G401 (cell line): Measurements from ENCODE around the gene VEPH1. TPM values are rescaled to one million over a fixed set of nuclear protein-coding genes. Genes with fewer than 3 reads are reported as not detected.

Experiments
- DNase-seq: peaks from one replicate; pipeline ENCODE4 v3.0.0-alpha.2; 2015; ENCODE audit warnings: low spot score
- in situ Hi-C: cut with HindIII; loops from 2 replicates; pipeline ENCODE4 v1.10.0; 2016; ENCODE audit warnings: low sequenced_read_pairs, mixed read lengths
- total RNA-seq: library from RNA; depleted of rRNA; stranded (reverse); fragments of >200 nt; shearing (Covaris generic); gene quantifications from 2 replicates; pipeline ENCODE4 v1.2.3, GENCODE V29; 2014

Gene VEPH1
- total RNA-seq, 1 experiment from 2014 or later, result 25.3 TPM

GRCh38 chr3:157409516-157409915 lies 93.7 kb downstream of the VEPH1 start:
- DNase-seq, result peak; percentile 52
- in situ Hi-C loops, result no loop called here

GRCh38 chr3:157408499-157409149 lies 94.6 kb downstream of the VEPH1 start:
- in situ Hi-C loops, result no loop called here

GRCh38 chr3:157407769-157408168 lies 95.4 kb downstream of the VEPH1 start:
- no peak for DNase-seq
- in situ Hi-C loops, result no loop called here

More at GRCh38 chr3:157408499-157409149, 94.6 kb downstream of the VEPH1 start:
- DNase-seq, result no peak

- peak; percentile 13 for DNase-seq
- in situ Hi-C loops, result no loop called here
These were observed 96.8 kb downstream of the VEPH1 start for GRCh38 chr3:157406394-157406793.

GRCh38 chr3:157405457-157405856 lies 97.8 kb downstream of the VEPH1 start:
- DNase-seq, result no peak
- in situ Hi-C loops, result no loop called here

- in situ Hi-C loops, result no loop called here
- DNase-seq, result no peak
These were observed 98.8 kb downstream of the VEPH1 start for GRCh38 chr3:157404381-157404780.

GRCh38 chr3:157398598-157398997 lies 104.6 kb downstream of the VEPH1 start:
- in situ Hi-C loops, result no loop called here

GRCh38 chr3:157394411-157394810 lies 108.8 kb downstream of the VEPH1 start:
- in situ Hi-C loops, result no loop called here

More at GRCh38 chr3:157398598-157398997, 104.6 kb downstream of the VEPH1 start:
- DNase-seq, result no peak

GRCh38 chr3:157393113-157393512 lies 110.1 kb downstream of the VEPH1 start:
- in situ Hi-C loops, result no loop called here
- no peak for DNase-seq

More at GRCh38 chr3:157394411-157394810, 108.8 kb downstream of the VEPH1 start:
- no peak for DNase-seq

- in situ Hi-C loops, result no loop called here
- no peak for DNase-seq
These were observed 111.1 kb downstream of the VEPH1 start for GRCh38 chr3:157392104-157392503.

- no peak for DNase-seq
- in situ Hi-C loops, result no loop called here
These were observed 112.3 kb downstream of the VEPH1 start for GRCh38 chr3:157390713-157391515.

- in situ Hi-C loops, result no loop called here
- no peak for DNase-seq
These were observed 114.2 kb downstream of the VEPH1 start for GRCh38 chr3:157388976-157389375.

GRCh38 chr3:157387708-157388435 lies 115.3 kb downstream of the VEPH1 start:
- in situ Hi-C loops, result no loop called here
- no peak for DNase-seq

GRCh38 chr3:157384491-157384890 lies 118.7 kb downstream of the VEPH1 start:
- DNase-seq, result no peak
- in situ Hi-C loops, result no loop called here

- in situ Hi-C loops, result no loop called here
- no peak for DNase-seq
These were observed 119.2 kb downstream of the VEPH1 start for GRCh38 chr3:157384031-157384430.

- DNase-seq, result no peak
- in situ Hi-C loops, result no loop called here
These were observed 121.6 kb downstream of the VEPH1 start for GRCh38 chr3:157381606-157382005.

GRCh38 chr3:157379525-157380140 lies 123.6 kb downstream of the VEPH1 start:
- in situ Hi-C loops, result no loop called here
- DNase-seq, result no peak

GRCh38 chr3:157376603-157377300 lies 126.5 kb downstream of the VEPH1 start:
- DNase-seq, result no peak
- in situ Hi-C loops, result no loop called here
